K562 (cell line): ENCODE results near the gene SV2C. TPM values are rescaled to one million over a fixed set of nuclear protein-coding genes. Genes with fewer than 3 reads are reported as not detected.

Source experiments
- NCOA2 ChIP-seq, 2 experiments: fragments of 450-650 bp; IDR thresholded peaks; 2 replicates each; pipeline ENCODE4 v1.6.1; 2018; ENCODE audit warnings: mild to moderate bottlenecking in 2 of 2, moderate library complexity in 1 of 2; ENCODE audit not compliant: partially characterized antibody in 2 of 2
- RBM17 ChIP-seq: fragments of 200-400 bp; formaldehyde crosslinking; IDR thresholded peaks from 2 replicates; pipeline ENCODE4 v1.6.1; 2017; ENCODE audit warnings: low read depth, mild to moderate bottlenecking, low read length, borderline replicate concordance
- RCOR1 ChIP-seq, 2 experiments: IDR thresholded peaks; 2 replicates each; pipeline ENCODE4 v1.6.1; 2012; ENCODE audit warnings: low read depth in 2 of 2, low read length in 2 of 2, borderline replicate concordance in 1 of 2, improper control_type of control experiment in 1 of 2
- REST ChIP-seq, 2 experiments: fragments of 450-650 bp; formaldehyde crosslinking in 1 of 2; IDR thresholded peaks; 2 replicates each; pipeline versions ENCODE4 v1.4.0 to v1.6.1; 2014 to 2020; ENCODE audit warnings: mild to moderate bottlenecking in 2 of 2, borderline replicate concordance in 1 of 2, low read depth in 1 of 2
- SAP30 ChIP-seq: fragments of 200-600 bp; sonication (generic); IDR thresholded peaks from 2 replicates; pipeline ENCODE4 v1.6.1; 2012; ENCODE audit warnings: borderline replicate concordance, low read depth, mild to moderate bottlenecking, moderate library complexity, low read length, control low read depth, inconsistent platforms; ENCODE audit not compliant: insufficient read depth, poor library complexity, severe bottlenecking
- SP1 ChIP-seq: sonication (generic); formaldehyde crosslinking; IDR thresholded peaks from 2 replicates; pipeline ENCODE4 v1.8.1; 2022; ENCODE audit warnings: mild to moderate bottlenecking, missing genetic modification reagents
- ZBTB2 ChIP-seq: fragments of 450-650 bp; IDR thresholded peaks from 2 replicates; pipeline ENCODE4 v1.6.1; 2016; ENCODE audit warnings: antibody characterized with exemption
- ZNF277 ChIP-seq: fragments of 250-450 bp; sonication (Bioruptor Pico); IDR thresholded peaks from 2 replicates; pipeline ENCODE4 v1.8.0; 2022; ENCODE audit warnings: inconsistent platforms, mild to moderate bottlenecking, moderate library complexity, borderline replicate concordance
- polyA plus RNA-seq, 8 experiments: library from polyadenylated mRNA; depleted of rRNA in 4 of 8; stranded (reverse) in 5 of 8; unstranded in 3 of 8; fragments of >200 nt; fragmentation: Nextera tagmentation in 2 of 8; fragmentation: Illumina TruSeq in 1 of 8; extraction: Ambion mirVana in 2 of 8; extraction: Trizol in 1 of 8; gene quantifications; 2 replicates each; pipeline versions ENCODE4 v1.2.1 to v1.2.3, GENCODE V29; 2011 to 2014; ENCODE audit warnings: inconsistent platforms in 1 of 8, missing spikeins in 1 of 8
- total RNA-seq, 7 experiments: library from RNA; depleted of rRNA in 6 of 7; stranded (reverse); fragments of >200 nt in 6 of 7; fragmentation: Illumina TruSeq in 2 of 7; extraction: Trizol in 2 of 7; gene quantifications; 2 replicates each; pipeline versions ENCODE4 v1.2.1 to v1.2.3, GENCODE V29; 2011 to 2021; ENCODE audit warnings: low replicate concordance in 1 of 7
- TF ChIP-seq, protein P1 (sequence below): sonication (generic); formaldehyde crosslinking; IDR thresholded peaks from 2 replicates; pipeline ENCODE4 v1.8.1; 2023; ENCODE audit warnings: mild to moderate bottlenecking, missing genetic modification reagents
- TF ChIP-seq, protein P2 (sequence below): fragments of 450-650 bp; IDR thresholded peaks from 2 replicates; pipeline ENCODE4 v1.6.1; 2017; ENCODE audit warnings: antibody characterized with exemption

The SV2C gene
- total and polyA plus RNA-seq, 9 of the 15 experiments (the other 6 are each of a cell fraction or from before 2014, with no cell fraction given): 0.05 TPM; not detected in 8

GRCh38 chr5:76402886-76403765 is 319.9 kb downstream of the SV2C start, which contains the start of gene IQGAP2 (continued):
- TF ChIP-seq, protein P1, sequence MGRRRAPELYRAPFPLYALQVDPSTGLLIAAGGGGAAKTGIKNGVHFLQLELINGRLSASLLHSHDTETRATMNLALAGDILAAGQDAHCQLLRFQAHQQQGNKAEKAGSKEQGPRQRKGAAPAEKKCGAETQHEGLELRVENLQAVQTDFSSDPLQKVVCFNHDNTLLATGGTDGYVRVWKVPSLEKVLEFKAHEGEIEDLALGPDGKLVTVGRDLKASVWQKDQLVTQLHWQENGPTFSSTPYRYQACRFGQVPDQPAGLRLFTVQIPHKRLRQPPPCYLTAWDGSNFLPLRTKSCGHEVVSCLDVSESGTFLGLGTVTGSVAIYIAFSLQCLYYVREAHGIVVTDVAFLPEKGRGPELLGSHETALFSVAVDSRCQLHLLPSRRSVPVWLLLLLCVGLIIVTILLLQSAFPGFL (CRISPR knock-in tag): no peak
- TF ChIP-seq REST (IDR thresholded peaks at IDR 0.05; ENCODE audit: borderline replicate concordance) (peak; percentile 74), REST (CRISPR knock-in tag; IDR thresholded peaks at IDR 0.05; ENCODE audit: low read depth) (0 out of 2 replicates have a peak, but pooled peaks have one; percentile 72), SAP30 (peak; percentile 20), ZNF277 (CRISPR knock-in tag) (no peak), RBM17 (no peak), ZBTB2 (no peak), SP1 (CRISPR knock-in tag) (peak; percentile 82), NCOA2 (IDR thresholded peaks at IDR 0.05; ENCODE audit: partially characterized antibody in 2 of 2) (no peak), RCOR1 (IDR thresholded peaks at IDR 0.05; ENCODE audit: borderline replicate concordance in 1 of 2, low read depth in 2 of 2, low read length in 2 of 2) (peak in 1 of 2 experiments; percentile 70; a peak in 2 of 4 replicates)
- TF ChIP-seq, protein P2, sequence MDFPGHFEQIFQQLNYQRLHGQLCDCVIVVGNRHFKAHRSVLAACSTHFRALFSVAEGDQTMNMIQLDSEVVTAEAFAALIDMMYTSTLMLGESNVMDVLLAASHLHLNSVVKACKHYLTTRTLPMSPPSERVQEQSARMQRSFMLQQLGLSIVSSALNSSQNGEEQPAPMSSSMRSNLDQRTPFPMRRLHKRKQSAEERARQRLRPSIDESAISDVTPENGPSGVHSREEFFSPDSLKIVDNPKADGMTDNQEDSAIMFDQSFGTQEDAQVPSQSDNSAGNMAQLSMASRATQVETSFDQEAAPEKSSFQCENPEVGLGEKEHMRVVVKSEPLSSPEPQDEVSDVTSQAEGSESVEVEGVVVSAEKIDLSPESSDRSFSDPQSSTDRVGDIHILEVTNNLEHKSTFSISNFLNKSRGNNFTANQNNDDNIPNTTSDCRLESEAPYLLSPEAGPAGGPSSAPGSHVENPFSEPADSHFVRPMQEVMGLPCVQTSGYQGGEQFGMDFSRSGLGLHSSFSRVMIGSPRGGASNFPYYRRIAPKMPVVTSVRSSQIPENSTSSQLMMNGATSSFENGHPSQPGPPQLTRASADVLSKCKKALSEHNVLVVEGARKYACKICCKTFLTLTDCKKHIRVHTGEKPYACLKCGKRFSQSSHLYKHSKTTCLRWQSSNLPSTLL: no peak
